ENCODE measurements around the gene SYT1. TPM values are rescaled to one million over a fixed set of nuclear protein-coding genes. Genes with fewer than 3 reads are reported as not detected.

Gene SYT1
- total and polyA plus RNA-seq, 2 donors (not counting 3 experiments of a cell fraction or from before 2014, with no cell fraction given): 3.2 to 15.3 TPM

DNA sequence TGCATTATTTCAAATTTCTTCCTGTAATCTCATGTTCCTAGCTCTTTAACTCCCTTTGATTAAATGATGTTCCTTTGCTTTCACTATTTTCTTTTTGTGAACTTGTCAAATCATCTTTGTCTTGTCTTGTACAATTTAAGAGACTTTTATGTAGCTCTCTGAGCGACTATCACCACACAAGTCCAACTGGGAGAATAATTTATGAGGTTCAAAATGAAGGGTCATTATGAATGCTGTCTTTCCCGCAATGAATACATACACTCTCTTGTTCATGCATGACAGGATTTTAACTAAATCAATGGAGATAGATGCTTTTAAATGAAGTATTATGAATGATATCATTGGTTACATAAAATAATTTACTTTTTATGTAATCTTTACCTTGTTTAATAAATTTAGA is 418.8 kb downstream of the SYT1 start:
- Histone ChIP-seq H3K27ac (ENCODE audit: insufficient read depth, low read depth, low read length) (no peak overlapping the region), H3K79me2 (ENCODE audit: control insufficient read depth, insufficient read depth, low read length) (no peaks in the 10 kb centered on the region), H3K4me1 (ENCODE audit: control insufficient read depth, extremely low read depth, insufficient read depth, low read length) (no peaks in the 10 kb centered on the region), H3K4me2 (ENCODE audit: insufficient read depth, low read length) (no peak overlapping the region), H3K27me3 (ENCODE audit: control insufficient read depth in 2 of 2, insufficient read depth in 2 of 2, low read length in 2 of 2) (no peaks in the 10 kb centered on the region), H2AFZ (ENCODE audit: low read depth, low read length) (no peak overlapping the region), H3K9me3 (replicated peaks; ENCODE audit: control insufficient read depth, insufficient read depth, low read length) (no peaks in the 10 kb centered on the region), H3K9ac (replicated peaks; ENCODE audit: extremely low read depth, insufficient read depth, low read length) (no peak overlapping the region), H3K36me3 (ENCODE audit: control insufficient read depth in 2 of 2, extremely low read depth in 1 of 2, insufficient read depth in 2 of 2, low read length in 2 of 2) (no peaks in the 10 kb centered on the region), H3K4me3 (replicated peaks in 1 of 3; ENCODE audit: insufficient read depth in 1 of 3, low read depth in 1 of 3, low read length in 3 of 3) (no peak overlapping the region), H3K9me1 (replicated peaks; ENCODE audit: control insufficient read depth, extremely low read depth, insufficient read depth, low read length) (no peaks in the 10 kb centered on the region), H4K20me1 (replicated peaks; ENCODE audit: control insufficient read depth, extremely low read depth, insufficient read depth, low read length) (no peaks in the 10 kb centered on the region)
- BruUV-seq (replicated peaks): no TSS peak
- ChIA-PET CTCF (interaction anchor here (0.7 to 1.0 kb wide), 2 partner anchors 9 to 890 kb away, joined by 3 read pairs; no protein-coding TSS in a partner anchor), POLR2A (no interaction called here)
- no peak for DNase-seq (ENCODE audit: low read depth, low spot score)
- dilution Hi-C loops (cut with MboI; ENCODE audit: extremely low pct_ligation_motif_present, low sequenced_read_pairs): no loop called here
- no peak for FAIRE-seq
- intact Hi-C loops (cut with micrococcal nuclease): no loop called here
- TF ChIP-seq, protein P1, sequence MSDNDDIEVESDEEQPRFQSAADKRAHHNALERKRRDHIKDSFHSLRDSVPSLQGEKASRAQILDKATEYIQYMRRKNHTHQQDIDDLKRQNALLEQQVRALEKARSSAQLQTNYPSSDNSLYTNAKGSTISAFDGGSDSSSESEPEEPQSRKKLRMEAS (IDR thresholded peaks at IDR 0.05; ENCODE audit: insufficient read depth, insufficient read length): no peak
- no peak for TF ChIP-seq POLR2A (IDR thresholded peaks at IDR 0.05; ENCODE audit: low read depth, low read length)
- TF ChIP-seq JUN (IDR thresholded peaks at IDR 0.05; ENCODE audit: borderline replicate concordance, insufficient read depth, insufficient read length, low read depth): no peak
- TF ChIP-seq POLR2AphosphoS5 (IDR thresholded peaks at IDR 0.05; ENCODE audit: insufficient read depth, low read depth, low read length): no peak
- no peak for TF ChIP-seq EZH2 (IDR thresholded peaks at IDR 0.05; ENCODE audit: borderline replicate concordance, low read depth, low read length, severe bottlenecking)
- no peak for TF ChIP-seq MYC (IDR thresholded peaks at IDR 0.05; ENCODE audit: low read depth, low read length)
- TF ChIP-seq, protein P2, sequence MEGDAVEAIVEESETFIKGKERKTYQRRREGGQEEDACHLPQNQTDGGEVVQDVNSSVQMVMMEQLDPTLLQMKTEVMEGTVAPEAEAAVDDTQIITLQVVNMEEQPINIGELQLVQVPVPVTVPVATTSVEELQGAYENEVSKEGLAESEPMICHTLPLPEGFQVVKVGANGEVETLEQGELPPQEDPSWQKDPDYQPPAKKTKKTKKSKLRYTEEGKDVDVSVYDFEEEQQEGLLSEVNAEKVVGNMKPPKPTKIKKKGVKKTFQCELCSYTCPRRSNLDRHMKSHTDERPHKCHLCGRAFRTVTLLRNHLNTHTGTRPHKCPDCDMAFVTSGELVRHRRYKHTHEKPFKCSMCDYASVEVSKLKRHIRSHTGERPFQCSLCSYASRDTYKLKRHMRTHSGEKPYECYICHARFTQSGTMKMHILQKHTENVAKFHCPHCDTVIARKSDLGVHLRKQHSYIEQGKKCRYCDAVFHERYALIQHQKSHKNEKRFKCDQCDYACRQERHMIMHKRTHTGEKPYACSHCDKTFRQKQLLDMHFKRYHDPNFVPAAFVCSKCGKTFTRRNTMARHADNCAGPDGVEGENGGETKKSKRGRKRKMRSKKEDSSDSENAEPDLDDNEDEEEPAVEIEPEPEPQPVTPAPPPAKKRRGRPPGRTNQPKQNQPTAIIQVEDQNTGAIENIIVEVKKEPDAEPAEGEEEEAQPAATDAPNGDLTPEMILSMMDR (IDR thresholded peaks at IDR 0.05; ENCODE audit: extremely low read depth in 1 of 2, insufficient read depth in 1 of 2, low read depth in 1 of 2, low read length in 2 of 2): no peak
- TF ChIP-seq GATA2 (IDR thresholded peaks at IDR 0.05; ENCODE audit: insufficient read depth, insufficient read length, low read depth, low read length): no peak

Measured in endothelial cell of umbilical vein (primary cell).